22Rv1 (cell line): ENCODE results near the gene NLRC3.

ENCODE experiments used
- H3K27ac ChIP-seq: fragments of 450-650 bp; 2 replicates; pipeline ENCODE4 v1.5.1; 2017
- CTCF ChIP-seq: fragments of 450-650 bp; IDR thresholded peaks from 2 replicates; pipeline ENCODE4 v1.5.1; 2017; ENCODE audit warnings: mild to moderate bottlenecking
- ZFX ChIP-seq: fragments of 450-650 bp; IDR thresholded peaks from 2 replicates; pipeline ENCODE4 v1.6.1; 2017; ENCODE audit warnings: antibody characterized with exemption, borderline replicate concordance

Gene NLRC3

GRCh38 chr16:3606441-3606840, 29.2 kb upstream of the NLRC3 start:
- no peak overlapping the region for H3K27ac ChIP-seq

GRCh38 chr16:3602320-3602653, 25.1 kb upstream of the NLRC3 start:
- TF ChIP-seq ZFX (no peak), CTCF (no peak)
- no peak overlapping the region for H3K27ac ChIP-seq

More at GRCh38 chr16:3606441-3606840, 29.2 kb upstream of the NLRC3 start:
- no peak for TF ChIP-seq ZFX
- no peak for TF ChIP-seq CTCF

GRCh38 chr16:3601614-3602319, 24.6 kb upstream of the NLRC3 start:
- no peak overlapping the region for H3K27ac ChIP-seq
- no peak for TF ChIP-seq ZFX
- TF ChIP-seq CTCF, result no peak

GRCh38 chr16:3599922-3600321, 22.7 kb upstream of the NLRC3 start:
- H3K27ac ChIP-seq, result no peak overlapping the region
- no peak for TF ChIP-seq ZFX
- TF ChIP-seq CTCF, result no peak

GRCh38 chr16:3599121-3599520, 21.9 kb upstream of the NLRC3 start:
- no peak overlapping the region for H3K27ac ChIP-seq
- no peak for TF ChIP-seq ZFX
- no peak for TF ChIP-seq CTCF

- H3K27ac ChIP-seq, result no peak overlapping the region
- TF ChIP-seq ZFX (no peak), CTCF (no peak)
These were observed 21.0 kb upstream of the NLRC3 start for GRCh38 chr16:3598236-3598635.

- TF ChIP-seq CTCF, result no peak
- no peak overlapping the region for H3K27ac ChIP-seq
These were observed 20.5 kb upstream of the NLRC3 start for GRCh38 chr16:3597676-3598075.
